Measurements from ENCODE around the gene CFAP74.

DNA sequence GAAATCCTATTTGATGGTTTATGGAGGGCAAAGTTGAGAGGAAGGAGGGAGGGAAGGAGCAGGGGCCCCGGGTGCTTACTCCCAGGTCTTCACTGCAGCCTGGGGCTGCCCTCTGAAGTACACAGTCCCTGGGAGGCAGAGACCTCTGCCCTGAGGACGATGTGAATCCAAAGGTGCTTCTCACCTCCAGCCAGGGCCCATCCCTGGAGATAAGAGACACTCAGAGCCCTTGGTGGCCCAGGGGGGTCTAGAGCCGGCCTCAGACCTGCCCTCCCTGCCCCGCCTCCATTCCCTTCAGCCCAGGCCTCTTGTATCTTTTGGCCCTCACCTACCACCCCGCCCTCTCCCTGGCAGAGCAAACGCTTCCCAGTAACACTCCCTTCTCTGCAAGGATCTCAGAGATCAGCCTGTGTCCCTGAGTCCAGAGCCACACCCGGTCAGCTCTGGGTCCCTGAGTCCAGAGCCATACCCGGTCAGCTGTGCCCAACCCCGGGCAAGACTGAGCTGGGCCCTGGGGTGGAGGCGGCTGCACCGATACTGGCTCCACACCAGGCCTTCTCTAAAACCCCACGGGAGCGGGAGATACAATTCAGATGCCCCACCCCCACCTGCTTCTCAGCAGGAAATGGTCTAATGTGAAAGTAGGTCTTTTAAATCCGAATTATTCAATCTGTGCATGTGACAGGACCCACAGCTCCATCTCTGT lies 109.1 kb downstream of the CFAP74 start:
- no peak for TF ChIP-seq POLR2A (IDR thresholded peaks at IDR 0.05)
- TF ChIP-seq, protein P1, sequence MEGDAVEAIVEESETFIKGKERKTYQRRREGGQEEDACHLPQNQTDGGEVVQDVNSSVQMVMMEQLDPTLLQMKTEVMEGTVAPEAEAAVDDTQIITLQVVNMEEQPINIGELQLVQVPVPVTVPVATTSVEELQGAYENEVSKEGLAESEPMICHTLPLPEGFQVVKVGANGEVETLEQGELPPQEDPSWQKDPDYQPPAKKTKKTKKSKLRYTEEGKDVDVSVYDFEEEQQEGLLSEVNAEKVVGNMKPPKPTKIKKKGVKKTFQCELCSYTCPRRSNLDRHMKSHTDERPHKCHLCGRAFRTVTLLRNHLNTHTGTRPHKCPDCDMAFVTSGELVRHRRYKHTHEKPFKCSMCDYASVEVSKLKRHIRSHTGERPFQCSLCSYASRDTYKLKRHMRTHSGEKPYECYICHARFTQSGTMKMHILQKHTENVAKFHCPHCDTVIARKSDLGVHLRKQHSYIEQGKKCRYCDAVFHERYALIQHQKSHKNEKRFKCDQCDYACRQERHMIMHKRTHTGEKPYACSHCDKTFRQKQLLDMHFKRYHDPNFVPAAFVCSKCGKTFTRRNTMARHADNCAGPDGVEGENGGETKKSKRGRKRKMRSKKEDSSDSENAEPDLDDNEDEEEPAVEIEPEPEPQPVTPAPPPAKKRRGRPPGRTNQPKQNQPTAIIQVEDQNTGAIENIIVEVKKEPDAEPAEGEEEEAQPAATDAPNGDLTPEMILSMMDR (IDR thresholded peaks at IDR 0.05) = no peak
